H1 (cell line): Measurements from ENCODE around the gene NOS1AP.

Experiments used
- CEBPB ChIP-seq: IDR thresholded peaks from 2 replicates; pipeline ENCODE4 v1.6.1; 2012; ENCODE audit warnings: low read depth, low read length
- EZH2 ChIP-seq: fragments of 200-600 bp; sonication (generic); IDR thresholded peaks from 2 replicates; pipeline ENCODE4 v1.7.1; 2012; ENCODE audit warnings: low read depth, mild to moderate bottlenecking, moderate library complexity, low read length, inconsistent platforms; ENCODE audit not compliant: severe bottlenecking
- TCF12 ChIP-seq: IDR thresholded peaks from 2 replicates; pipeline ENCODE4 v1.6.1; 2011; ENCODE audit warnings: low read depth, mild to moderate bottlenecking, low read length
- TF ChIP-seq, protein P1 (sequence below), 3 experiments: IDR thresholded peaks; 1 replicate in 2 of 3; 2 replicates in 1 of 3; pipeline versions ENCODE4 v1.5.1 to v1.6.1; 2011; ENCODE audit warnings: low read length in 3 of 3, mild to moderate bottlenecking in 3 of 3, inconsistent platforms in 2 of 3, low read depth in 1 of 3, moderate library complexity in 1 of 3; ENCODE audit not compliant: insufficient read depth in 1 of 3; ENCODE audit errors: control extremely low read depth in 1 of 3

DNA sequence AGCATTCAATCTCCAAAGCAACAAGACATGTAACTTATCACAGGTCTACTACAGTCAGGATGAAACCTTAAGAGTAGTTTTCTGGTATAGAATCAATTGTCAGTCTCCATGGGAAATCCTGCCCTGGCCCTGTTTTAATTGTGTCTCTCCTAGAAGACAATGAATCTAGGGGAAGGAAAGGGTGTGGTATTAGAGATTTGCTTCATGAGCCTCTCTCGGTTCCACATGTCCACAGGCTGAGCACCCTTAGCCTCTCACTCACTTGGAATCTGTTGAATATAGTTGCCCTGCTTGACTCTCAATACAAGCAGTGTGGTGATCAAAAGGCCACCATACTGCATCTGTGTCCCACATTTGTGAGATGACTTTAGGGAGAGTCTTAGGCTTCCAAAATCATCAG, 289.4 kb downstream of the NOS1AP start:
- TF ChIP-seq CEBPB (no peak), EZH2 (no peak), TCF12 (no peak)
- TF ChIP-seq, protein P1, sequence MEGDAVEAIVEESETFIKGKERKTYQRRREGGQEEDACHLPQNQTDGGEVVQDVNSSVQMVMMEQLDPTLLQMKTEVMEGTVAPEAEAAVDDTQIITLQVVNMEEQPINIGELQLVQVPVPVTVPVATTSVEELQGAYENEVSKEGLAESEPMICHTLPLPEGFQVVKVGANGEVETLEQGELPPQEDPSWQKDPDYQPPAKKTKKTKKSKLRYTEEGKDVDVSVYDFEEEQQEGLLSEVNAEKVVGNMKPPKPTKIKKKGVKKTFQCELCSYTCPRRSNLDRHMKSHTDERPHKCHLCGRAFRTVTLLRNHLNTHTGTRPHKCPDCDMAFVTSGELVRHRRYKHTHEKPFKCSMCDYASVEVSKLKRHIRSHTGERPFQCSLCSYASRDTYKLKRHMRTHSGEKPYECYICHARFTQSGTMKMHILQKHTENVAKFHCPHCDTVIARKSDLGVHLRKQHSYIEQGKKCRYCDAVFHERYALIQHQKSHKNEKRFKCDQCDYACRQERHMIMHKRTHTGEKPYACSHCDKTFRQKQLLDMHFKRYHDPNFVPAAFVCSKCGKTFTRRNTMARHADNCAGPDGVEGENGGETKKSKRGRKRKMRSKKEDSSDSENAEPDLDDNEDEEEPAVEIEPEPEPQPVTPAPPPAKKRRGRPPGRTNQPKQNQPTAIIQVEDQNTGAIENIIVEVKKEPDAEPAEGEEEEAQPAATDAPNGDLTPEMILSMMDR (IDR thresholded peaks at IDR 0.05; ENCODE audit: control extremely low read depth in 1 of 3, insufficient read depth in 1 of 3, low read depth in 1 of 3, low read length in 3 of 3) = no peak
